Measurements from ENCODE around the gene PGAP6. TPM values are rescaled to one million over a fixed set of nuclear protein-coding genes. Genes with fewer than 3 reads are reported as not detected.
A peak's percentile ranks its signal among the peaks of the same experiment; 100 is the strongest.

PGAP6 gene
- total RNA-seq, 1 donor from 2014 or later: 133 TPM

GRCh38 chr16:356741-357140, 25.0 kb downstream of the PGAP6 start:
- peaks cover under 1% of the 10 kb centered on the region for H3K36me3 Mint-ChIP-seq (ENCODE audit: low read depth, unreplicated experiment)
- DNase-seq (ENCODE audit: low spot score): no peak
- no peak overlapping the region for H3K27ac Mint-ChIP-seq (ENCODE audit: unreplicated experiment)
- no peak for TF ChIP-seq CTCF (IDR thresholded peaks at IDR 0.05; ENCODE audit: unreplicated experiment)
- H3K4me3 Mint-ChIP-seq (ENCODE audit: unreplicated experiment): no peak overlapping the region
- peaks cover 5% of the 10 kb centered on the region for H3K27me3 Mint-ChIP-seq (ENCODE audit: unreplicated experiment)
- H3K4me1 Mint-ChIP-seq (ENCODE audit: unreplicated experiment): peaks cover 2% of the 10 kb centered on the region
- H3K9me3 Mint-ChIP-seq (ENCODE audit: unreplicated experiment): no peaks in the 10 kb centered on the region

GRCh38 chr16:354971-355461, 26.8 kb downstream of the PGAP6 start:
- H3K27me3 Mint-ChIP-seq (ENCODE audit: unreplicated experiment): peaks cover 7% of the 10 kb centered on the region
- H3K4me3 Mint-ChIP-seq (ENCODE audit: unreplicated experiment): no peak overlapping the region
- peaks cover 7% of the 10 kb centered on the region for H3K36me3 Mint-ChIP-seq (ENCODE audit: low read depth, unreplicated experiment)
- no peak for DNase-seq (ENCODE audit: low spot score)
- no peak for TF ChIP-seq CTCF (IDR thresholded peaks at IDR 0.05; ENCODE audit: unreplicated experiment)
- no peak overlapping the region for H3K27ac Mint-ChIP-seq (ENCODE audit: unreplicated experiment)
- no peaks in the 10 kb centered on the region for H3K9me3 Mint-ChIP-seq (ENCODE audit: unreplicated experiment)
- H3K4me1 Mint-ChIP-seq (ENCODE audit: unreplicated experiment): peaks cover 4% of the 10 kb centered on the region

- TF ChIP-seq CTCF (IDR thresholded peaks at IDR 0.05; ENCODE audit: unreplicated experiment): no peak
- Mint-ChIP-seq H3K27ac (ENCODE audit: unreplicated experiment) (no peak overlapping the region), H3K27me3 (ENCODE audit: unreplicated experiment) (peaks cover 7% of the 10 kb centered on the region), H3K4me3 (ENCODE audit: unreplicated experiment) (peak overlapping the region; percentile 37), H3K4me1 (ENCODE audit: unreplicated experiment) (peaks cover 4% of the 10 kb centered on the region), H3K9me3 (ENCODE audit: unreplicated experiment) (no peaks in the 10 kb centered on the region), H3K36me3 (ENCODE audit: low read depth, unreplicated experiment) (peaks cover 7% of the 10 kb centered on the region)
- no peak for DNase-seq (ENCODE audit: low spot score)
Measured at GRCh38 chr16:354291-354881, 27.4 kb downstream of the PGAP6 start.

- Mint-ChIP-seq H3K27me3 (ENCODE audit: unreplicated experiment) (peaks cover 7% of the 10 kb centered on the region), H3K4me1 (ENCODE audit: unreplicated experiment) (peaks cover 4% of the 10 kb centered on the region), H3K4me3 (ENCODE audit: unreplicated experiment) (peak overlapping the region; percentile 37), H3K36me3 (ENCODE audit: low read depth, unreplicated experiment) (peaks cover 7% of the 10 kb centered on the region), H3K9me3 (ENCODE audit: unreplicated experiment) (no peaks in the 10 kb centered on the region), H3K27ac (ENCODE audit: unreplicated experiment) (no peak overlapping the region)
- DNase-seq (ENCODE audit: low spot score): no peak
- no peak for TF ChIP-seq CTCF (IDR thresholded peaks at IDR 0.05; ENCODE audit: unreplicated experiment)
Measured at GRCh38 chr16:353404-354290, 28.1 kb downstream of the PGAP6 start.
